Body of pancreas (tissue), 4 donors: Measurements from ENCODE around the gene CFAP299. TPM values are rescaled to one million over a fixed set of nuclear protein-coding genes. Genes with fewer than 3 reads are reported as not detected.

Source experiments
- ATAC-seq: fragments of 150-250 bp; one replicate; pipeline ENCODE4 v1.9.1; 2016
- DNase-seq, 4 donors: peaks; one replicate each; pipeline ENCODE4 v3.0.0-alpha.2; 2019
- H3K27ac ChIP-seq, 4 donors: fragments of 200-600 bp; sonication (generic); 1 replicate in 3 of 4; 2 replicates in 1 of 4; pipeline versions ENCODE4 v1.5.1 to v1.6.1; 2016 to 2019; ENCODE audit warnings: mild to moderate bottlenecking in 1 of 4, mixed read lengths in 1 of 4, moderate library complexity in 1 of 4
- H3K27me3 ChIP-seq, 2 donors: fragments of 200-600 bp; sonication (generic); one replicate each; pipeline ENCODE4 v1.6.0; 2016; ENCODE audit warnings: mild to moderate bottlenecking in 1 of 2
- H3K36me3 ChIP-seq, 2 donors: fragments of 200-600 bp; sonication (generic); replicated peaks in 1 of 2; 2 replicates each; pipeline ENCODE4 v1.5.1; 2016; ENCODE audit warnings: low read depth in 2 of 2; ENCODE audit not compliant: insufficient read depth in 1 of 2
- H3K4me1 ChIP-seq: fragments of 200-600 bp; sonication (generic); one replicate; pipeline ENCODE4 v1.6.0; 2016
- H3K4me3 ChIP-seq, 2 donors: fragments of 200-600 bp; sonication (generic); 1 replicate in 1 of 2; 2 replicates in 1 of 2; pipeline ENCODE4 v1.5.1; 2016 to 2019
- H3K9me3 ChIP-seq, 3 donors: fragments of 200-600 bp; sonication (generic); 1 replicate in 2 of 3; 2 replicates in 1 of 3; pipeline ENCODE4 v1.5.1; 2016
- CTCF ChIP-seq, 7 experiments: fragments of 450-650 bp in 4 of 7; fragments of 200-600 bp in 3 of 7; sonication (generic) in 3 of 7; IDR thresholded peaks; one replicate each; pipeline ENCODE4 v1.5.1; 2016 to 2019; ENCODE audit warnings: antibody characterized with exemption in 7 of 7
- POLR2A ChIP-seq, 3 donors: fragments of 450-650 bp; IDR thresholded peaks; one replicate each; pipeline ENCODE4 v1.6.1; 2016; ENCODE audit warnings: antibody characterized with exemption in 3 of 3, mild to moderate bottlenecking in 2 of 3
- WGBS, 2 donors: methylation state at CpG; one replicate each; pipeline ENCODE4 v1.1.5; 2017; 5-methylcytosine and 5-hydroxymethylcytosine counted together
- intact Hi-C: fragments of 100-400 bp; cut with DNase I; formaldehyde crosslinking; loops from one replicate; pipeline ENCODE4 v1.15.1; 2023
- total RNA-seq, 2 donors: library from RNA; depleted of rRNA; stranded (reverse); fragments of >200 nt; gene quantifications; one replicate each; pipeline ENCODE4 v1.1.0, GENCODE V29; 2016

Gene CFAP299
- total RNA-seq, 2 donors from 2014 or later: not detected

GRCh38 chr4:80926446-80926845 lies 590.9 kb downstream of the CFAP299 start:
- WGBS, 2 donors: 30 to 38% methylated on average over 1 of the region's 1 CpG
- Histone ChIP-seq H3K36me3 (no peaks in the 10 kb centered on the region), H3K9me3 (no peaks in the 10 kb centered on the region), H3K4me1 (no peaks in the 10 kb centered on the region), H3K4me3 (no peak overlapping the region), H3K27me3 (no peaks in the 10 kb centered on the region), H3K27ac (no peak overlapping the region)
- DNase-seq: no peak
- TF ChIP-seq CTCF (IDR thresholded peaks at IDR 0.05) (no peak), POLR2A (IDR thresholded peaks at IDR 0.05) (no peak)
- ATAC-seq: no peak
- intact Hi-C loops: no loop called here

- DNase-seq: no peak
- ATAC-seq: no peak
- H3K27ac ChIP-seq: no peak overlapping the region
- no peaks in the 10 kb centered on the region for H3K4me1 ChIP-seq
- H3K4me3 ChIP-seq: no peak overlapping the region
- H3K27me3 ChIP-seq: no peaks in the 10 kb centered on the region
- TF ChIP-seq CTCF (IDR thresholded peaks at IDR 0.05) (no peak), POLR2A (IDR thresholded peaks at IDR 0.05) (no peak)
- no peaks in the 10 kb centered on the region for H3K36me3 ChIP-seq
- intact Hi-C loops: no loop called here
- WGBS, 2 donors: 32 to 37% methylated on average over 1 of the region's 1 CpG
- no peaks in the 10 kb centered on the region for H3K9me3 ChIP-seq
Observed at GRCh38 chr4:80926891-80927290, 591.4 kb downstream of the CFAP299 start.

- Histone ChIP-seq H3K27me3 (no peaks in the 10 kb centered on the region), H3K9me3 (no peaks in the 10 kb centered on the region), H3K4me3 (no peak overlapping the region), H3K27ac (no peak overlapping the region), H3K4me1 (no peaks in the 10 kb centered on the region), H3K36me3 (no peaks in the 10 kb centered on the region)
- 67 to 87% methylated on average over 3 of the region's 3 CpGs for WGBS, 2 donors
- intact Hi-C loops: no loop called here
- TF ChIP-seq CTCF (IDR thresholded peaks at IDR 0.05) (no peak), POLR2A (IDR thresholded peaks at IDR 0.05) (no peak)
- no peak for DNase-seq
- no peak for ATAC-seq
Observed at GRCh38 chr4:80927420-80927819, 591.9 kb downstream of the CFAP299 start.

- Histone ChIP-seq H3K4me1 (no peaks in the 10 kb centered on the region), H3K27ac (no peak overlapping the region), H3K27me3 (no peaks in the 10 kb centered on the region), H3K9me3 (no peaks in the 10 kb centered on the region), H3K4me3 (no peak overlapping the region), H3K36me3 (no peaks in the 10 kb centered on the region)
- ATAC-seq (no peak), DNase-seq (no peak)
- intact Hi-C loops: no loop called here
- no peak for TF ChIP-seq CTCF (IDR thresholded peaks at IDR 0.05)
- no peak for TF ChIP-seq POLR2A (IDR thresholded peaks at IDR 0.05)
- WGBS, 2 donors: 66 to 68% methylated on average over 4 of the region's 4 CpGs
Observed at GRCh38 chr4:80931631-80932081, 596.1 kb downstream of the CFAP299 start.

- no peaks in the 10 kb centered on the region for H3K4me1 ChIP-seq
- H3K27ac ChIP-seq: no peak overlapping the region
- TF ChIP-seq CTCF (IDR thresholded peaks at IDR 0.05): no peak
- no peak for TF ChIP-seq POLR2A (IDR thresholded peaks at IDR 0.05)
- H3K36me3 ChIP-seq: no peaks in the 10 kb centered on the region
- no peaks in the 10 kb centered on the region for H3K9me3 ChIP-seq
- DNase-seq (no peak), ATAC-seq (no peak)
- intact Hi-C loops: no loop called here
- WGBS, 2 donors: 15 to 17% methylated on average over 1 of the region's 1 CpG
- H3K4me3 ChIP-seq: no peak overlapping the region
- no peaks in the 10 kb centered on the region for H3K27me3 ChIP-seq
Observed at GRCh38 chr4:80948141-80948540, 612.6 kb downstream of the CFAP299 start.
